ENCODE results near the gene CAMKK2.
A peak's percentile ranks its signal among the peaks of the same experiment; 100 is the strongest.
"Not testable (repeated sequence)": the region's sequence is repeated elsewhere in the genome, so short reads cannot be mapped to it uniquely, and the experiment has no call there.

CAMKK2 gene

DNA sequence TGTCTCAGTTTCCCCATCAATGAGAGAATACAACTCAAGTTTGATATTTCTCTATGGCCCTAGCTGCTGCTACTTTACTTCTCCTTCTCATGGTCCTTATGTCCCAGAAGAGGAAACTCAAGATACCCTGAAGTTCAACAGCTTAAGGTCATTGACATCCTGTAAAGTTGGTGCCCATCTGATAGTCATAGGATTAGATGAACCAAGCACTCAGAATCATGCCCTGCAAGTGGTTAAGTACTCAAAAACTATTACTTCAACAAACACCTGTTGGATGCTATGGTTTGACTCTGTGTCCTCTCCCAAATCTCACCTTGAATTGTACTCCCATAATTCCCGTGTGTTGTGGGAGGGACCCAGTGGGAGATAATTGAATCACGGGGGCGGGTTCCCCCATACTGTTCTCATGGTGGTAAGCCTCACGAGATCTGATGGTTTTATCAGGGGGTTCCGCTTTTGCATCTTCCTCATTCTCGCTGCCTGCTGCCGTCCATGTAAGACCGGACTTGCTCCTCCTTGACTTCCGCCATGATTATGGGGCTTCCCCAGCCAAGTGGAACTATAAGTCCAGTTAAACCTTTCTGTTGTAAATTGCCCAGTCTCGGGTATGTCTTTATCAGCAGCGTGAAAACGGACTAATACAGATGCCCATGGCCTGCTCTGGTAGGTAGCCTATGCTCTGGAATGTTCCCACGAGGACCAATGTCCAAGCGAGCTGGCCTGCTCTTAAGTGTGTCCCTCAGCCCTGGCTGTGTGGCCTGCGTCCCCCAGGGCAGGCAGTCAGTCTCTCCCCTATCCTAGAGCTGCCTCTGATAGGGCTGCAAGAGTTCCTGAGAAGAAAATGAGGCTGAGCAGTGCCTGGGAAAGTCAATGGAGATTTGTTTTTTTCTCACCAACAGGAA lies 18.1 kb downstream of the CAMKK2 start:
- peak in 1 of 2 donors; percentile 73 for DNase-seq

- no peak for DNase-seq
Observed at GRCh38 chr12:121277374-121277759, 19.1 kb downstream of the CAMKK2 start.

DNA sequence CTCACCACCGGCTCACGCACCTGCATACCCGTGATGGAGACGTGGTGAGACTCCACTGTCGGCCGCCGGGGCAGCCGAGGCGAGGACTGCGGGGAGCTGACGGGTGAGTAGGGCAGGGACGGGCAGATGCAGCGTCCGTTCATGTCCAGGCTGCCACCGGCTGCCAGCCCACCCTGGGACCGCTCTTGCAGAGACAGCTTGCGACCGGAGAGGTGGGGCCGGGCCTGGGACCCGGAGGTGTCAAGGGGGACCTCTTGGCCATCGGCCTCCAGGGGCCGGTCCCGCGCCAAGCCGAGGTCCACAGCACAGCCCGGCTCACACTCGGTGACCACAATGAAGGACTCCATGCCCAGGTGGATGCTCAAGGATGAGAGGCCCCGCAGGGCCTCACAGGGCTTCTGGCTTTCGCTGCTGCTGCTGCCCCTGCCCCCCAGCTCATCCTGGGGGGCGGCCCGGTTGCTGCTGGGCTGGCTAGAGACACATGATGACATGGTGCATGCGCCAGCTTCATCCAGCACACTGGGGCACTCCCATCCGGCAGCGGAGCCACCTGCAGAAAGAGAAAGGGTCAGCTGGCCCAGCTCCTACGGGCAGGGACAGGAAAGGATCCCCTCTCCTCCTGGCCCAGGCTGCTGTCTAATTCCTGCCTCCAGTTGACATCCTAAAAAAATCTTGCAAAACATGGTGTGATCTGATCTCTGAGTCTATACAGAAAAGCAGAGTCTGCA lies 22.3 kb downstream of the CAMKK2 start:
- DNase-seq, result no peak

DNA sequence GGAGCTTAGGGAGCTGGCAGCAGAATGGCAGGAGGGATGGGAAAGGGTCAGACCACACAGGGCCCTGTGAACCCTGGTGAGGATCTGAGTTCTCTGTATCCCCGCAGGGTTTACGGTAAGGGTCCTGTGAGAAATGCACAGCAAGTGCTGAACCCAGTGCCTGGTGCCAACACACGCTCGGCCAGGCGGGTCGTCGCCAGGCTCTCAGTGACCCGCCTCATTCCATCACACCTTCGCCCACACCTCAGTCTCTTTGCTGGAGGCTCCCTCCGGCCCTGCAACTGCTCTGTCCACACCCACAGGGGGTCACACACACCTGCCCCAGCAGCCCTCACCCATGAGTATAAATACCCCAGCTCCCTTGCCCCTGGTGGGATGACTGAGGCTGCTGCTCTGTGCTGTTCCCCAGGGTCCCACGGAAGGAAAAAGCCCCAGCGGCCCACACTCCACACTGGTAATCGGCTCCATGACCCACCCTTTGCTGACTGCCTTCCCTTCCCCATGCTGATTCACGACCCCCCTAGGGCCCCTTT lies 23.1 kb downstream of the CAMKK2 start:
- no peak for DNase-seq

- no peak for DNase-seq
Observed at GRCh38 chr12:121267822-121268221, 28.7 kb downstream of the CAMKK2 start.

- no peak for DNase-seq
Observed at GRCh38 chr12:121264951-121265515, 31.5 kb downstream of the CAMKK2 start.

GRCh38 chr12:121264135-121264534 lies 32.4 kb downstream of the CAMKK2 start:
- DNase-seq, result no peak

GRCh38 chr12:121263206-121263935 lies 33.1 kb downstream of the CAMKK2 start:
- DNase-seq, result no peak

GRCh38 chr12:121261398-121261797 lies 35.1 kb downstream of the CAMKK2 start:
- DNase-seq, result no peak

DNA sequence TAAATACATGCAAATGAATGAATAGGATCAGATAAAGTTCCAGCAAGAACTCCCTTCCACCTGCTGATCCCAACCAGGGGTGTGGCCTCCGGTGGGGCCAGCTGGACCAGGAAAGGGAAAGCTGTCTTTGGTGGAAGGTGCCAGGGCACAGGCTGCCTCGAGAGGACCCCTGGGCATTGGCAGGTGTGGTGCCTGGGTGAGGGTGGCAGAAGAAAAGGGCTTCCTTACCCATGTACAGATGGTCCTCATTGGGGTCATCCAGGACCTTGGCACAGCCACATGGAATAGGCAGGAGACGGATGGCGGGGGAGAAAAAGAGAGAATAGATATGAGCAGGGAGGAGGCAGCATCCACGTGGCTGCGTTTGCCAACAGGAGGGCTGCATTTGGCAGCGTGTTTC lies 36.4 kb downstream of the CAMKK2 start:
- no peak for DNase-seq

GRCh38 chr12:121259074-121259473 lies 37.4 kb downstream of the CAMKK2 start:
- no peak for DNase-seq

DNA sequence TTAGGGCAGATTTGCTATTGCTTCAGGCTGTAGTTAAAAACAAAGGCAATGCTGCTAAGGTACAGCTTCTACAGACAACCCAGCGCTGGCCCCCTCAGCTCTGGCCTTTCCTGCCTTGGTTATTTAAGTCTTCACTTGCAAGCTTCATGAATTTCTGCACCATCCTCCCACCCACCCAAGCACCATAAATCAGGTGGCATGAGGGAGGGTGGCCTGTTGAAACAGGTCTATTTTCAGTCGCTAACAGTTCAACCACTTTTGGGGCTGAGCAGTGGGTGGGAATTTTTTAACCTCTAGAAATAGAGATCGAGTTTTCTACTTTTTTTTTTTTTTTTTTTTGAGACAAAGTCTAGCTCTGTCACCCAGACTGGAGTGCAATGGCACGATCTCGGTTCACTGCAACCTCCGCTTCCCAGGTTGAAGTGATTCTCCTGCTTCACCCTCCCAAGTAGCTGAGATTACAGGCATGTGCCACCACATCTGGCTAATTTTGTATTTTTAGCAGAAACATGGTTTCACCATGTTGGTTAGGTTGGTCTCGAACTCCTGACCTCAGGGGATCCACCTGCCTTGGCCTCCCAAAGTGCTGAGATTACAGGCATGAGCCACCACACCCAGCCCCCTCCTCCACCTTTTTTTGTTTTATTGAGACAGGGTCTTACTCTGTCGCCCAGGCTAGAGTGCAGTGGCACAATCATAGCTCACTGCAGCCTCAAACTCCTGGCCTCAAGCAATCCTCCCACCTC lies 38.6 kb downstream of the CAMKK2 start:
- DNase-seq, result not testable (repeated sequence)

- DNase-seq, result no peak
Observed at GRCh38 chr12:121255433-121255832, 41.1 kb downstream of the CAMKK2 start.

- DNase-seq, result no peak
Observed at GRCh38 chr12:121253638-121254335, 42.7 kb downstream of the CAMKK2 start.

GRCh38 chr12:121252712-121253345 lies 43.7 kb downstream of the CAMKK2 start:
- no peak for DNase-seq

- no peak for DNase-seq
Observed at GRCh38 chr12:121251838-121252237, 44.7 kb downstream of the CAMKK2 start.

GRCh38 chr12:121250359-121250758 lies 46.1 kb downstream of the CAMKK2 start:
- DNase-seq, result no peak

DNA sequence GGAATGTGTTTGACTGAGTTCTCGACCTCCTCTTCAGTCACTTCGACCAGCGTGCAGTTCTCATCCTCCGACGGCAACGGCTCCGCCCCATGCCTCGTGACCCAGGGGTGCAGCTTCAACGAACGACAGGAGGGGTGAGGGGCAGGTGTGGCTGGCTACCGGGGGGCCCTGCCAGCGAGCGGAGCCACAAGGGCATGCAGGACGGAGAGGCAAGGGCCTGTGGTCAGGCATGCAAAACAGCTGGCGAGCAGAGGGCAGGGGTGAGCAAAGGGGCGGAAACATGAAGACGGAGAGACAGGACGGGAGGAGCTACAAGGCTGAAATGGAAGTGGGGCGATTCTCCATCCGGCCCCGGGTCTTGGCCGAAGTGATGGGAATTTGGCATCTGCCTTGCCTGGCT lies 47.9 kb downstream of the CAMKK2 start:
- peak in 1 of 2 donors; percentile 32 for DNase-seq

DNA sequence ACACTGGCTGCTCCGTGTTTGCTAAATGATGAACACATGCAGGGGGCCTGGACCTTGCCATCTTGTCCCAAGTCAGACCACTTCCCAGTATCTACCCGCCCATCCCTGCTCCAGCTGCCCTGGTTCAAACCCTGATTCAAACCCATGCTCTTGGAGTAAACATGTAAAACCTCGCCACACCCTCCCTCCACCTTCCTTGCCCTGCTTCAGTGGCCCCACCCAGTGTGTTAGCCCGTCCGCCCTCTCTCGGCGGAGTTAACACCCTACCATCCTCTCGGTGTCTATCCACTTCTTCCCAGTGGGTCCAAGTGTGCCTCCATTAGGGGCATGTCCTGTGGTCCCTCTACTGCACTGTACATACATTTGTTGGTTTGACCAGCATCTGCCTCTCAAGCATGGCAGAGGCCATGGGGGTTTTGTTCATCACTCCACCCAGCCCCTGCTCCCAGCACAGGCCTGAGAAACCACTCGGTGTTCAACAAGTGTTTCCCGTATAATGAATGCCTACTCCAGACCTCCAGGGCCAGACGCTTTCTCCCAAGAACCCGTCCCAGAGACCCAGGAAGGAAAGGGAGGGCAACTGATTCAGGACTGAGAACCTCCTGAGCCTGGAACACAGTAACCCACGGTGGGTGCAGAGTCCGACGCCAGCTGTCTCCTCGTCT lies 49.5 kb downstream of the CAMKK2 start:
- no peak for DNase-seq

- DNase-seq, result no peak
Observed at GRCh38 chr12:121245951-121246350, 50.6 kb downstream of the CAMKK2 start.
